Measurements from ENCODE around the gene KRT75. TPM values are rescaled to one million over a fixed set of nuclear protein-coding genes. Genes with fewer than 3 reads are reported as not detected.

KRT75 gene
- total RNA-seq, 1 experiment from 2014 or later, result not detected

- H3K4ac ChIP-seq (ENCODE audit: low read depth, low read length), result no peak overlapping the region
- H3K79me2 ChIP-seq (ENCODE audit: insufficient read depth, low read length), result no peaks in the 10 kb centered on the region
- H3K36me3 Mint-ChIP-seq (ENCODE audit: insufficient read depth in 1 of 3, low read depth in 3 of 3), result no peaks in the 10 kb centered on the region; a peak in 1 of 7 replicates
- no peak overlapping the region for H2BK12ac ChIP-seq (ENCODE audit: insufficient read length, low read depth, low read length)
- H2BK5ac ChIP-seq (ENCODE audit: insufficient read length, low read length), result no peak overlapping the region
- no peaks in the 10 kb centered on the region for H3K23me2 ChIP-seq (ENCODE audit: insufficient read length, low read depth, low read length, poor library complexity, severe bottlenecking)
- H3K4me3 Mint-ChIP-seq, result no peak overlapping the region
- no peak overlapping the region for H3K56ac ChIP-seq (ENCODE audit: insufficient read length, low read depth, low read length)
- no peak overlapping the region for H2AK5ac ChIP-seq (ENCODE audit: insufficient read length, low read length)
- H3T11ph ChIP-seq (ENCODE audit: low read length), result no peak overlapping the region
- no CpG with 5 or more reads among the region's 3 CpGs for WGBS (ENCODE audit: extremely low coverage, insufficient read length, low lambda C conversion rate)
- no peak overlapping the region for H3K27ac ChIP-seq (ENCODE audit: insufficient read length, low read depth, low read length)
- peaks cover 10 to 13% of the 10 kb centered on the region in 2 experiments for H3K4me1 Mint-ChIP-seq
- H3K27ac Mint-ChIP-seq, result peak overlapping the region in 1 of 3 experiments; percentile 10; a peak in 1 of 7 replicates
- H3K14ac ChIP-seq (ENCODE audit: insufficient read depth, low read length), result no peak overlapping the region
- H3K4me1 ChIP-seq (ENCODE audit: insufficient read depth, low read length), result peaks cover 1% of the 10 kb centered on the region; the same call in 1 of the 2 replicates
- no peak overlapping the region for H2BK15ac ChIP-seq (ENCODE audit: low read depth, low read length)
- TF ChIP-seq CTCF (conservative IDR thresholded peaks at IDR 0.05), result no peak
- H4K91ac ChIP-seq (ENCODE audit: insufficient read length, low read depth, low read length), result no peak overlapping the region
- no peak overlapping the region for H2BK20ac ChIP-seq (ENCODE audit: low read depth, low read length, poor library complexity, severe bottlenecking)
- no peak for DNase-seq
- peaks cover 3 to 4% of the 10 kb centered on the region in 2 experiments; a peak in 4 of 5 replicates for H3K9me3 Mint-ChIP-seq
- H4K5ac ChIP-seq (ENCODE audit: insufficient read length, low read depth, low read length), result no peak overlapping the region
- H3K9ac ChIP-seq (ENCODE audit: extremely low read depth, insufficient read length, low read length), result no peak overlapping the region
- H3K18ac ChIP-seq (ENCODE audit: insufficient read length, low read depth, low read length), result no peak overlapping the region
- H3K4me2 ChIP-seq (ENCODE audit: insufficient read depth, insufficient read length, low read length), result no peak overlapping the region
- no peak overlapping the region for H2AFZ ChIP-seq (ENCODE audit: low read length)
- no peaks in the 10 kb centered on the region for H3K9me3 ChIP-seq (ENCODE audit: control insufficient read depth, low read depth, low read length)
- H3K79me1 ChIP-seq (ENCODE audit: insufficient read depth, low read depth, low read length, poor library complexity, severe bottlenecking), result no peaks in the 10 kb centered on the region
- H3K27me3 Mint-ChIP-seq (ENCODE audit: low read depth), result peaks cover under 1% of the 10 kb centered on the region
- no peak overlapping the region for H2BK120ac ChIP-seq (ENCODE audit: low read depth, low read length, poor library complexity, severe bottlenecking)
- no peak overlapping the region for H4K8ac ChIP-seq (replicated peaks; ENCODE audit: insufficient read length, low read depth, low read length)
- no peaks in the 10 kb centered on the region; the same call in 1 of the 2 replicates for H3K27me3 ChIP-seq (ENCODE audit: insufficient read depth, low read length)
- no peaks in the 10 kb centered on the region for H4K20me1 ChIP-seq (ENCODE audit: control insufficient read depth, insufficient read depth, insufficient read length)
- H3K23ac ChIP-seq (ENCODE audit: insufficient read length, low read depth, low read length), result no peak overlapping the region
Measured at GRCh38 chr12:52402873-52403540, 31.2 kb downstream of the KRT75 start.
